ENCODE results near the gene GABARAP.
A peak's percentile ranks its signal among the peaks of the same experiment; 100 is the strongest.

GABARAP gene

DNA sequence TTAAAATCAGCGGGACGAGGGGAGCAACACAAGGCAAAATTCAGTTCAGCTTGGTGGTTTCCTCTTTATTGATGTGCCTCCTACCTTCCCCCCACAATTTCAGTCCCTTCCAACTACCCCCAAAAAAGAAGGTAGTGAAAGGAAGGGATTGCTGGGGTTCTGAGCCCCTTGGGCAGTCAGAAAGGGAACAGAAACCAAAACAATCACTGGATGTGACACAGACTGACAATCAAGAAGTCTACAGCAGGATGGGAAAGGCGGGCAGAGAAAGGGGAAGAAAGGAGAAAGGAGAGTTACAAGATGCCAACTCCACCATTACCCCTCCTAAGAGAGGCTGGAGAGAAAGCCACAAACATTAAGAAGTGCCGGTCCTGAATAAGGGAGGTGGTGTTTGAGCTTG, 1.9 kb downstream of the GABARAP start:
- TF ChIP-seq, protein P1, sequence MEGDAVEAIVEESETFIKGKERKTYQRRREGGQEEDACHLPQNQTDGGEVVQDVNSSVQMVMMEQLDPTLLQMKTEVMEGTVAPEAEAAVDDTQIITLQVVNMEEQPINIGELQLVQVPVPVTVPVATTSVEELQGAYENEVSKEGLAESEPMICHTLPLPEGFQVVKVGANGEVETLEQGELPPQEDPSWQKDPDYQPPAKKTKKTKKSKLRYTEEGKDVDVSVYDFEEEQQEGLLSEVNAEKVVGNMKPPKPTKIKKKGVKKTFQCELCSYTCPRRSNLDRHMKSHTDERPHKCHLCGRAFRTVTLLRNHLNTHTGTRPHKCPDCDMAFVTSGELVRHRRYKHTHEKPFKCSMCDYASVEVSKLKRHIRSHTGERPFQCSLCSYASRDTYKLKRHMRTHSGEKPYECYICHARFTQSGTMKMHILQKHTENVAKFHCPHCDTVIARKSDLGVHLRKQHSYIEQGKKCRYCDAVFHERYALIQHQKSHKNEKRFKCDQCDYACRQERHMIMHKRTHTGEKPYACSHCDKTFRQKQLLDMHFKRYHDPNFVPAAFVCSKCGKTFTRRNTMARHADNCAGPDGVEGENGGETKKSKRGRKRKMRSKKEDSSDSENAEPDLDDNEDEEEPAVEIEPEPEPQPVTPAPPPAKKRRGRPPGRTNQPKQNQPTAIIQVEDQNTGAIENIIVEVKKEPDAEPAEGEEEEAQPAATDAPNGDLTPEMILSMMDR (IDR thresholded peaks at IDR 0.05; ENCODE audit: low read depth, low read length), result no peak
- H3K4me3 ChIP-seq (ENCODE audit: low read depth, low read length), result peak overlapping the region; percentile 12
- in situ Hi-C loops (cut with HindIII; ENCODE audit: low sequenced_read_pairs), result no loop called here
- DNase-seq (ENCODE audit: low read depth, low spot score), result no peak

GRCh38 chr17:7239091-7240027, 2.9 kb downstream of the GABARAP start, which contains the start of gene PHF23:
Gene PHF23 (minus strand): TSS chr17:7239457. CDS start chr17:7239279, 178 bp downstream.
- TF ChIP-seq, protein P1 (IDR thresholded peaks at IDR 0.05; ENCODE audit: low read depth, low read length), result no peak
- in situ Hi-C loops (cut with HindIII; ENCODE audit: low sequenced_read_pairs), result no loop called here
- peak within 1 kb of the TSS; percentile 98 for H3K4me3 ChIP-seq (ENCODE audit: low read depth, low read length)
- peak; percentile 100 for DNase-seq (ENCODE audit: low read depth, low spot score)

- no peak for DNase-seq (ENCODE audit: low read depth, low spot score)
- TF ChIP-seq, protein P1 (IDR thresholded peaks at IDR 0.05; ENCODE audit: low read depth, low read length), result no peak
- in situ Hi-C loops (cut with HindIII; ENCODE audit: low sequenced_read_pairs), result no loop called here
- H3K4me3 ChIP-seq (ENCODE audit: low read depth, low read length), result peak overlapping the region; percentile 98
Measured at GRCh38 chr17:7238420-7239090, 3.7 kb downstream of the GABARAP start.

- TF ChIP-seq, protein P1 (IDR thresholded peaks at IDR 0.05; ENCODE audit: low read depth, low read length), result no peak
- in situ Hi-C loops (cut with HindIII; ENCODE audit: low sequenced_read_pairs), result no loop called here
Measured at GRCh38 chr17:7237761-7238419, 4.4 kb downstream of the GABARAP start.

GRCh38 chr17:7237266-7237760, 4.9 kb downstream of the GABARAP start:
- peak overlapping the region; percentile 98 for H3K4me3 ChIP-seq (ENCODE audit: low read depth, low read length)
- no peak for DNase-seq (ENCODE audit: low read depth, low spot score)
- TF ChIP-seq, protein P1 (IDR thresholded peaks at IDR 0.05; ENCODE audit: low read depth, low read length), result no peak
- in situ Hi-C loops (cut with HindIII; ENCODE audit: low sequenced_read_pairs), result no loop called here

More at GRCh38 chr17:7237761-7238419, 4.4 kb downstream of the GABARAP start:
- peak overlapping the region; percentile 98 for H3K4me3 ChIP-seq (ENCODE audit: low read depth, low read length)
- DNase-seq (ENCODE audit: low read depth, low spot score), result peak; percentile 66

GRCh38 chr17:7236808-7237207, 5.4 kb downstream of the GABARAP start:
- H3K4me3 ChIP-seq (ENCODE audit: low read depth, low read length), result no peak overlapping the region
- in situ Hi-C loops (cut with HindIII; ENCODE audit: low sequenced_read_pairs), result no loop called here
- TF ChIP-seq, protein P1 (IDR thresholded peaks at IDR 0.05; ENCODE audit: low read depth, low read length), result no peak
- no peak for DNase-seq (ENCODE audit: low read depth, low spot score)

Measured in astrocyte of the spinal cord (primary cell).